HG03175 (cell line): ENCODE results near the gene DEFB119.
"Not testable (repeated sequence)": the region's sequence is repeated elsewhere in the genome, so short reads cannot be mapped to it uniquely, and the experiment has no call there.

ENCODE experiments used
- ATAC-seq: cut with Tn5 transposase; IDR thresholded peaks from one replicate; pipeline ENCODE4 v1.9.1; 2021; ENCODE audit warnings: mild to moderate bottlenecking, moderate library complexity; ENCODE audit not compliant: unreplicated experiment

Gene DEFB119, protein sequence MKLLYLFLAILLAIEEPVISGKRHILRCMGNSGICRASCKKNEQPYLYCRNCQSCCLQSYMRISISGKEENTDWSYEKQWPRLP

GRCh38 chr20:31390490-31390889 lies at the start of gene DEFB119:
DEFB119 (minus strand) TSS chr20:31390590; CDS start chr20:31390483, 107 bp downstream.
- ATAC-seq: no peak

DNA sequence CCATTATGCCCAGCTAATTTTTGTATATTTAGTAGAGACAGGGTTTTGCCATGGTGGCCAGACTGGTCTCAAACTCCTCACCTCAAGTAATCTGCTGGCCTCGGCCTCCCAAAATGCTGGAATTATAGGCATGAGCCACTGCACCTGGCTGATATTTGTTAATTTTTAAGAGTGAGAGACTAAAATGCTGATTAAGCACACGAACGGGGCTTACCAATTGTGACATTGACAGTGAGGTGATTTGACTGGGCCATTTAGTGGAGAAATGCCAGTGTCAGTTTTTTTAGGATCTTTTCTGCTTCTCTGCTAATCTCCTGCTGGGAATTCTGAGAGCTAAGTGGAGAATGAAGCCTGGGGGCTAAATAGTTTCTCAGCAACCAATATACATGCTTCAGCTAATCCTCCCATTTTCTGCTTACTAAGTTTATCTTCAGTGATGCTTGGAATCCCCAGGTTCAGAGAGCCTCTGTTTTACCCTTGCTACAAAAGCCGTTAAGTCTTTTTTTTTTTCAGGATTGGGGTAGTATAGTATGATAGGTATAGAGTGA lies 40.3 kb upstream of the DEFB119 start:
- no peak for ATAC-seq

DNA sequence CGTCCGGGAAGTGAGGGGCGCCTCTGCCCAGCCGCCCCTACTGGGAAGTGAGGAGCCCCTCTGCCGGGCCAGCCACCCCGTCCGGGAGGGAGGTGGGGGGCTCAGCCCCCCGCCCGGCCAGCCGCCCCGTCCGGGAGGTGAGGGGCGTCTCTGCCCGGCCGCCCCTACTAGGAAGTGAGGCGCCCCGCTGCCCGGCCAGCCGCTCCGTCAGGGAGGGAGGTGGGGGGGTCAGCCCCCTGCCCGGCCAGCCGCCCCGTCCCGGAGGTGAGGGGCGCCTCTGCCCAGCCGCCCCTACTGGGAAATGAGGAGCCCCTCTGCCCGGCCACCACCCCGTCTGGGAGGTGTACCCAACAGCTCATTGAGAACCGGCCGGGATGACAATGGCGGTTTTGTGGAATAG lies 37.2 kb upstream of the DEFB119 start:
- not testable (repeated sequence) for ATAC-seq

- ATAC-seq: not testable (repeated sequence)
Measured at GRCh38 chr20:31426891-31427551, 36.6 kb upstream of the DEFB119 start.

DNA sequence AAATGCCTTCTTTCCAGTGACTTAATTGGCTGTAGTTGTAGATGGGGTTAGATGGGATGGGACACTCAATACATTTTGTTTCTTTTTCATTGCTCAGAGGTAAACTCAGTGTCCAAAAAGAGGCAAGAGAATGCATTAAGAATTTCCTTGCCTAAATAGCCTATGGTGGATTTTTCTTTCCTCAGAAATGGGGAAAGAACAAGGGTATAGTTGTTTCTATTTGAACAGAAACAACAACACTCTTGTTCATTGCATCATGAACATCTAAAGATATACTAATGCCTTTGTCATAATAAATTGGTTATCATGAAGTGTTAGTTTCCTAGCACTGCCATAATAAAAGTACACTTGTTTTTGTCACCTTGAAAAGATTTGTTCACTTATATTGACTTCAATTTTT lies 35.4 kb upstream of the DEFB119 start:
- no peak for ATAC-seq

DNA sequence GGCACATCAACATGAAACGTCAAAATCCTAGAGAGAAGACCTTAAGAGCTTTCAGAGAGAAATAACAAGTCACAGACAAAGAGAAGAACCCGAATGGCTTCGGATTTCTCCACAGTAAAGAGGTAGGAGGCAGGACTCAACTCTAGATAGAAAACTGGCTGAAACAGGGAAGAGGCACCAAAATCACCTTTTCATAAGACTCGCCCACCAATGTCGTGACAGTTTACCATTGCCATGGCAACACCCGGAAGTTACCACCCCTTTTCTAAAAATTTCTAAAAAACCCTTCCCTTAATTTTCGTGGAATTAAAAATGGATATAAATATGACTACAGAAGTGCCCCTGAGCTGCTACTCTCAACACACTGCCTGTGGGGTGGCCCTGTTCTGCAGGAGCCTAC lies 27.9 kb upstream of the DEFB119 start:
- ATAC-seq: no peak

DNA sequence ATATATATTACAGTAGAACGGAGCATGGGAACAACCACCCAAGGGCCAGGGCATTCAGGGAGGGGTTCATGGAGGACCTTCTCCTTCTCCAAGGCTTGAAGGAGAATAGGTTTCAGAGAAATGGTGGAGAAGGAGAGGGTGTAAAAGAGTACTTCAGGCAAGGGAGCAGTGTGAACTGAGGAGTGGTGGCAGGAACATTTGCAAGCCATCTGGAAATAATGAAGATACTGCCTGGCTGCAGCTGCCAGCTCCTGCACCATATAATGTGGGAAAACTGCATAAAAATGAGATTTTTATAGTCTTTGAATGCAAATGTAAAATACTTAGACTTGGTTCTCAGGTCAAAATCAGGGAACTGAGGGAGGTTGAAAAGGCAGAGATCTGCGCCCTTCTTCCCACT lies 25.3 kb upstream of the DEFB119 start:
- ATAC-seq: no peak

DNA sequence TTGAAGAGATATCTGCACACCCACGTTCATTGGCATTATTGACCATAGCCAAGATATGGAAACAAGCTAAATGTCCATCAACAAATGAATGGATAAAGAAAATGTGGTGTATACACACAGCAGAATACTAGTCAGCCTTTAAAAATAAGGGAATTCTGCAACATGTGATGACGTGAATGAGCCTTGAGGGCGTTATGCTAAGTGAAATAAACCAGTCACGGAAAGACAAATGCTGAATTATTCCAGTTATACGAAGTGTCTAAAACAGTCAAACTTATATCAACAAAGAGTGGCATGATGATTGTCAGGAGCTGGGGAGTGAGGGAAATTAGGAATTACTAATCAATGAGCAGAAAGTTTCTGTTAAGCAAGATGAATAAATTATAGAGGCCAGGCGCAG lies 24.0 kb upstream of the DEFB119 start:
- no peak for ATAC-seq

GRCh38 chr20:31410011-31410410 lies 19.6 kb upstream of the DEFB119 start:
- ATAC-seq: no peak

DNA sequence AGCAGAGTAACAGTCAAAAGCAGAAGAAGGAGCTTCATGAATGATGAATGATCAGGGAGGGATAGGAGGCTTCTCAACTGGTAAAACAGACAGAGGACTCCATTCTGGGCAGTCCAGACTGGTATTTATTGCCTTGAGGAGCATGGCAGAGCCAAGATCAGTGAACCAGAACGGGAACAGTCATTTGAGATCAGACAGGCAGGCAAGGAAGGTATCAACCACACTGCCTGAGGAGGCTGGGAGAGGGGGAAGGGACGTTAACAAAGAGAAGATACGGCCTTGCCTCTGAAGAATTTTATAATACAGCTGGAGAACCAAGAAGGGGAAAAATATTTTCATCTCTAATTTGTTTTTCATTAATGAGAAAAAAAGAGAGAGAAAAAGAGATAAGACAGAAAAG lies 15.7 kb upstream of the DEFB119 start, which contains the start of gene DEFB121:
Gene DEFB121 (minus strand): TSS at position 101 of the 400 bp plus-strand sequence. CDS start 63 bp downstream, at position 38.
- ATAC-seq: no peak

DNA sequence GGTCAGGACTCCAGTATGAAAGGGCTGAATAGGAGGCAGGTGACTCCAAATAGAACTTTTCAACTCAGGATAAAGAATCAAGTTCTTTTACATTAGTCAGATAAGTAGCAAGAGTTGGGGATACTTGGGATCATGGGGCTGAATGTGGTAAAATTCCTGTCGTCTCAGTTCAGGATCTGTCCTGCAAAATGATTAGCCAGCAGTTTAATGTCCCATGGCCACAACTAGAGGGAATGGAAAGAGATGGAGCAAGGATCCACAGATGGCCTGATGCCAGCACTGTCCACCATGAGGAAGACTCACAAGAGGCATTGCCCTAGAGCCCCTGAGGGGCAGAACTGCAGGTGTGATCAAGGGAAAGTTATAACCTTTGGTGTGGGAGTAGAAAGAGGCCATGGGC lies 13.5 kb upstream of the DEFB119 start:
- no peak for ATAC-seq

DNA sequence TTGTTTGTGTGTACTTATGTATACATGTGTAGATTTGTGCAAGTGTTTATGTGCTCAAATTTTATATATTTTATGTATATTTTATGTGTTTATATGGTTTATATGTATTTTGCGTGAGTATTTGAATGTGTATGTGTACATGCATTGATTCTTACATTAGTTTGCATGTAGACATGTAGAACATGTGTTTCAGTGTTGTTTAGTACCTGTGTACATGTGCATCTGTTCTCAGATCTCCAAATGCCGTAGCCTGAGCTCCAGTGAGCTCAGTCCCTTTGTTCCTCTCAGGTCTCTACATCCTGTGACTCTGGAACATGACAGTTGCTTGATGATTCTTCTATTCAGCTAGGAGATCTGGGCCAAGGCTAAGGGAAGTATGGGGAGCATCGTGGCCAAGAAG lies 4.5 kb upstream of the DEFB119 start:
- ATAC-seq: no peak

GRCh38 chr20:31392836-31393235 lies 2.4 kb upstream of the DEFB119 start:
- no peak for ATAC-seq

GRCh38 chr20:31374346-31374745 lies 16.0 kb downstream of the DEFB119 start:
- ATAC-seq: no peak

DNA sequence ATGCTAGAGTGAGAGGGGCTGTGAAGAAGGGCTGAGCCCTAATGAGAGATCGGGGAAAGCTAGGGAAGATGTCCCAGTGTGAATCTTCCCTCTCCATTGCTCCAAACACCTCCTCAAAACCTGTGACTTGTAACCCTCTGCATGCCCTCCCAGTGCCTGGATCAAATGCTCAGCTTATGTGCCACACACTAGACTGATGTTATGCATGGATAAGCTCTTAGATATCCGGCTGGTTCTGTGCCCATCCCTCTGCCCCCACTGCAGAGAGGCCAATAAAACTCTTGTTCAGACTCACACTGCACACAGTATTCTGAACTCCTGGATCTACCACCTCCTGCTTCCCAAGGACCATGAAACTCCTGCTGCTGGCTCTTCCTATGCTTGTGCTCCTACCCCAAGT lies 22.1 kb downstream of the DEFB119 start, which contains the start of gene DEFB118:
Gene DEFB118 (plus strand): TSS at position 301 of the 400 bp plus-strand sequence. CDS start 50 bp downstream, at position 351.
- no peak for ATAC-seq

- ATAC-seq: not testable (repeated sequence)
Measured at GRCh38 chr20:31364272-31364671, 26.1 kb downstream of the DEFB119 start.

DNA sequence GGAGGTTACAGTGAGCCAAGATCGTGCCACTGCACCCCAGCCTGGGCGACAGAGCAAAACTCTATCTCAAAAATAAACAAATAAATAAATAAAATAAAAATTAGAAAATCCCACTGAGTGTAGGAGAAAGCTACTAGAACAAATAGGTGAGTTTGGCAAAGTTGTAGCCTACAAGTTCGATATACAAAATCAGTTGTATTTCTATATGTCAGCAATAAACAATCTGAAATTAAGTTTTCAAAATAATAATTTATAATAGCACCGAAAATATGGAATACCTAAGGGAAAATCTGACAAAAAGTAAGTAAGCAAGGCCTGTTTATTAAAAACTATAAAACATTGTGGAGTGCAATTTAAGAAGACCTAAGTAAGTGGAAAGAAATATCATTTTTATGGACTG lies 27.1 kb downstream of the DEFB119 start:
- ATAC-seq: no peak

GRCh38 chr20:31355981-31356380 lies 34.4 kb downstream of the DEFB119 start:
- ATAC-seq: no peak

DNA sequence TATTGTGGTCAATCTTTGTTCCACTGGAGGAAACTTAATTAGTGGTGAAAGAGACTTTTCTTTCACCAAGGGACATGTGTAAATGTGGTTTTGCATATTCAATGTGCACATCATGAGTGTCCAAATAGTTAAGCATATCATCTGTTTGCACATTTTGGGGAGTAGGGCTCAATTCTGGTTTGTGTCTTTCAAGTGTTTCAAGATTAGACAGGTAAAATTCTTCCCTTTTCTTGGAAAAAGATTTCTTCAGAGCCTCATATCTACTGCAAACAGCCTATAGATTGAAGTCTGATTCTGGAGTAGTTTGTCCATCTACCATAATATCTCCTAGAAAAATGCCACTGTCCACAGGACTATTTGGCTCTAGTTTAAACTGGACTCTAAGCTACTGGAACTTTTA lies 48.9 kb downstream of the DEFB119 start:
- ATAC-seq: no peak

- no peak for ATAC-seq
Measured at GRCh38 chr20:31330893-31331292, 59.5 kb downstream of the DEFB119 start.
